CD4-positive, alpha-beta T cell (primary cell): Measurements from ENCODE around the gene VSNL1. TPM values are rescaled to one million over a fixed set of nuclear protein-coding genes. Genes with fewer than 3 reads are reported as not detected.

Experiments used
- ATAC-seq: fragments of 200-7000 bp; cut with Tn5 transposase; one replicate; pipeline ENCODE4 v1.10.0; 2022; ENCODE audit warnings: mild to moderate bottlenecking; ENCODE audit not compliant: poor library complexity
- CTCF ChIA-PET: fragments of 350-600 bp; sonication (Branson Sonifier 250); formaldehyde crosslinking; loops from one replicate; lab custom pipeline; 2021; ENCODE audit warnings: antibody characterized with exemption, inconsistent platforms; lab: Charles Lee
- POLR2A ChIA-PET: fragments of 350-600 bp; sonication (Branson Sonifier 250); formaldehyde crosslinking; loops from one replicate; lab custom pipeline; 2021; ENCODE audit warnings: antibody characterized with exemption, inconsistent platforms; lab: Charles Lee
- DNase-seq, 14 experiments: peaks; one replicate each; pipeline ENCODE4 v3.0.0-alpha.2; 2013 to 2020; ENCODE audit warnings: mixed read lengths in 2 of 14
- H3K27ac ChIP-seq, 2 donors: one replicate each; pipeline versions ENCODE4 v1.5.1 to v1.7.0; 2013; ENCODE audit warnings: low read length in 2 of 2, low read depth in 1 of 2, mild to moderate bottlenecking in 1 of 2
- H3K27me3 ChIP-seq, 2 experiments: 1 replicate in 1 of 2; 2 replicates in 1 of 2; pipeline versions ENCODE4 v1.6.1 to v1.7.0; 2013; ENCODE audit warnings: low read length in 2 of 2, control low read depth in 1 of 2, mild to moderate bottlenecking in 1 of 2, moderate library complexity in 1 of 2; ENCODE audit not compliant: insufficient read depth in 2 of 2, control insufficient read depth in 1 of 2
- H3K36me3 ChIP-seq: one replicate; pipeline ENCODE4 v1.6.1; 2013; ENCODE audit warnings: low read length, control low read depth; ENCODE audit not compliant: insufficient read depth
- H3K4me1 ChIP-seq: one replicate; pipeline ENCODE4 v1.6.1; 2013; ENCODE audit warnings: low read length, control low read depth; ENCODE audit not compliant: insufficient read depth
- H3K4me3 ChIP-seq: one replicate; pipeline ENCODE4 v1.5.1; 2013; ENCODE audit warnings: mild to moderate bottlenecking, low read length, moderate library complexity
- H3K9me3 ChIP-seq, 2 experiments: 1 replicate in 1 of 2; 2 replicates in 1 of 2; pipeline versions ENCODE4 v1.6.1 to v1.7.0; 2013; ENCODE audit warnings: low read length in 2 of 2, mild to moderate bottlenecking in 2 of 2, control low read depth in 1 of 2, moderate library complexity in 1 of 2; ENCODE audit not compliant: control insufficient read depth in 1 of 2, insufficient read depth in 1 of 2
- H3K27ac Mint-ChIP-seq: one replicate; pipeline ENCODE4 v1.8.0; 2020; ENCODE audit warnings: mixed read lengths
- H3K27me3 Mint-ChIP-seq: one replicate; pipeline ENCODE4 v1.8.0; 2021; ENCODE audit warnings: mixed read lengths
- H3K36me3 Mint-ChIP-seq: one replicate; pipeline ENCODE4 v1.8.0; 2021; ENCODE audit warnings: low read depth, mixed read lengths
- H3K4me1 Mint-ChIP-seq: one replicate; pipeline ENCODE4 v1.8.0; 2021; ENCODE audit warnings: low read depth, mixed read lengths
- H3K4me3 Mint-ChIP-seq: one replicate; pipeline ENCODE4 v1.8.0; 2020; ENCODE audit warnings: mild to moderate bottlenecking, mixed read lengths
- H3K9me3 Mint-ChIP-seq: one replicate; pipeline ENCODE4 v1.8.0; 2020; ENCODE audit warnings: mixed read lengths
- intact Hi-C, 2 experiments: fragments of 100-400 bp; cut with DNase I in 1 of 2; cut with micrococcal nuclease in 1 of 2; formaldehyde crosslinking; loops; one replicate each; pipeline versions ENCODE4 v1.15.1 to v1.9.0; 2023 to 2025; cut with DNase I, micrococcal nuclease
- total RNA-seq, 174 experiments: library from RNA in 2 of 174; stranded (reverse) in 2 of 174; gene quantifications; one replicate each; pipeline ENCODE4 v1.2.3 and lab custom pipeline; 2021 to 2026
- TF ChIP-seq, protein P1 (sequence below): fragments of 200-600 bp; IDR thresholded peaks from one replicate; pipeline ENCODE4 v1.8.0; 2022; ENCODE audit warnings: antibody characterized with exemption, mild to moderate bottlenecking

VSNL1 gene
- total RNA-seq, 2 experiments from 2014 or later: not detected

DNA sequence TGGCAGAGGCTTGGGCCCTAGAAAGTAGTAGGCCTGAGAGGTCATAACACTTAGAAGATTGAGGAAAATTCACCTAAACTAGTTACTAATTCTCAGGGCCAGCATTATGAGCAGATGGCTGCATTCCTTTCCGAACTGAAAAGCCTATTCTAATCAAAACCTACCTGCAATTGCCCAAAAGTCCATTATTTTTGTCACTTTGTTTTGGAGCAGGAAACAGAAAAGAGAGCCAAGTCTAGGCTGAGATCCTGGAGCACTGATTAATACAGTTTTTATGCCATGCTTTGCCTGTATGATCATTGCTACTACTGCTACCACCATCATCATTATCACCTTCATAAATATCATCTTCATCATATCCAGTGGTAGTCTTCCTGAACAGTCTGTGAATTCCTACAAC, 14.7 kb downstream of the VSNL1 start:
- H3K4me3 ChIP-seq: no peak overlapping the region
- intact Hi-C loops: no loop called here
- DNase-seq (no peak), ATAC-seq (no peak)
- H3K9me3 ChIP-seq: no peaks in the 10 kb centered on the region
- ChIA-PET POLR2A (no interaction called here), CTCF (no interaction called here)
- TF ChIP-seq, protein P1, sequence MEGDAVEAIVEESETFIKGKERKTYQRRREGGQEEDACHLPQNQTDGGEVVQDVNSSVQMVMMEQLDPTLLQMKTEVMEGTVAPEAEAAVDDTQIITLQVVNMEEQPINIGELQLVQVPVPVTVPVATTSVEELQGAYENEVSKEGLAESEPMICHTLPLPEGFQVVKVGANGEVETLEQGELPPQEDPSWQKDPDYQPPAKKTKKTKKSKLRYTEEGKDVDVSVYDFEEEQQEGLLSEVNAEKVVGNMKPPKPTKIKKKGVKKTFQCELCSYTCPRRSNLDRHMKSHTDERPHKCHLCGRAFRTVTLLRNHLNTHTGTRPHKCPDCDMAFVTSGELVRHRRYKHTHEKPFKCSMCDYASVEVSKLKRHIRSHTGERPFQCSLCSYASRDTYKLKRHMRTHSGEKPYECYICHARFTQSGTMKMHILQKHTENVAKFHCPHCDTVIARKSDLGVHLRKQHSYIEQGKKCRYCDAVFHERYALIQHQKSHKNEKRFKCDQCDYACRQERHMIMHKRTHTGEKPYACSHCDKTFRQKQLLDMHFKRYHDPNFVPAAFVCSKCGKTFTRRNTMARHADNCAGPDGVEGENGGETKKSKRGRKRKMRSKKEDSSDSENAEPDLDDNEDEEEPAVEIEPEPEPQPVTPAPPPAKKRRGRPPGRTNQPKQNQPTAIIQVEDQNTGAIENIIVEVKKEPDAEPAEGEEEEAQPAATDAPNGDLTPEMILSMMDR: no peak
- no peak overlapping the region for H3K27ac ChIP-seq
- no peaks in the 10 kb centered on the region for H3K36me3 Mint-ChIP-seq
- H3K27ac Mint-ChIP-seq: no peak overlapping the region
- peaks cover 16% of the 10 kb centered on the region for H3K27me3 Mint-ChIP-seq
- H3K4me3 Mint-ChIP-seq: no peak overlapping the region
- H3K9me3 Mint-ChIP-seq: no peaks in the 10 kb centered on the region
- no peaks in the 10 kb centered on the region for H3K4me1 ChIP-seq
- H3K27me3 ChIP-seq: no peaks in the 10 kb centered on the region
- H3K36me3 ChIP-seq: no peaks in the 10 kb centered on the region
- H3K4me1 Mint-ChIP-seq: no peaks in the 10 kb centered on the region

DNA sequence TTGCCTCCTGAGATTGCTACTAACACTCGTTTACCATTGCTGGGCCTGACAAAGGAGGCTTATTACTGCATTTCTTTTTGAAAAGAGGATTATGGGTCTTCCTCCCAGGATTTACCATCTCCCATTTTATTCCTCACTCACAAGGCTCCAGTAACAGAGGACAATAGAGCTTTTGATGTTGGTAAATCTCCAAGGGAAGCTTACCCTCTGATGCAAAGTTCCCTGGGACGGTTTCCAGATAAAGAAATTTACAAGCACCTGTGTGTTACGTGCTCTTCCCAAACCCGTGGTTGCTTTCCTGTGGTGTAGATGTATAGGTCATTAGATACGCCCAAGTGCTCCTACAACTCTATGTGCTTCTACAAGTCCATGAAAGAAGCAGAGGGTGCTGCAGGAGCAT, 17.1 kb downstream of the VSNL1 start:
- H3K4me3 Mint-ChIP-seq: no peak overlapping the region
- no peak for ATAC-seq
- no peaks in the 10 kb centered on the region for H3K4me1 Mint-ChIP-seq
- Histone ChIP-seq H3K4me1 (no peaks in the 10 kb centered on the region), H3K27me3 (no peaks in the 10 kb centered on the region), H3K27ac (no peak overlapping the region), H3K36me3 (no peaks in the 10 kb centered on the region), H3K4me3 (no peak overlapping the region), H3K9me3 (no peaks in the 10 kb centered on the region)
- H3K36me3 Mint-ChIP-seq: no peaks in the 10 kb centered on the region
- no peak overlapping the region for H3K27ac Mint-ChIP-seq
- peaks cover 5% of the 10 kb centered on the region for H3K27me3 Mint-ChIP-seq
- ChIA-PET POLR2A (no interaction called here), CTCF (no interaction called here)
- TF ChIP-seq, protein P1: no peak
- intact Hi-C loops: no loop called here
- H3K9me3 Mint-ChIP-seq: no peaks in the 10 kb centered on the region
- DNase-seq: no peak

DNA sequence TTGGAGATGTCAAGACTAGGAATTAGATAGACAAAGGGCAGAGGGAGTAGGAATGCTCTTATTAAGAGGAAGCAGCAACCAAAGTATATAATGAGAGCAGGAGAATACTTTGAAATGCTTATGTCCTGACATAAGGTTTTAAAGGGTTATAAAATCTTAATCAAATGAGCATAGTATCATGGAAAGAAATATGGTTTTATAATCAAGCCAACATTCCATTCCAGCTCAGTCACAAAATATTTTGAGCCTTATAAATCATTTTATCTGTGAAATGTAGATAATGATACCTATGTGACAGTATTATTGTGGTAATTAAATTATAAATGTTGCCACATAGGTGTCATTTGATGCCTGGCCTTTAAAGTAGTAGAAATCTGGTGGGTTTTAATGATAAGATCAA, 17.6 kb downstream of the VSNL1 start:
- CTCF ChIA-PET: no interaction called here
- H3K27ac Mint-ChIP-seq: no peak overlapping the region
- H3K27me3 ChIP-seq: no peaks in the 10 kb centered on the region
- intact Hi-C loops: no loop called here
- ATAC-seq (no peak), DNase-seq (no peak)
- H3K4me1 ChIP-seq: no peaks in the 10 kb centered on the region
- no peaks in the 10 kb centered on the region for H3K36me3 Mint-ChIP-seq
- no peak overlapping the region for H3K4me3 Mint-ChIP-seq
- no peak overlapping the region for H3K27ac ChIP-seq
- no peak overlapping the region for H3K4me3 ChIP-seq
- no peaks in the 10 kb centered on the region for H3K9me3 ChIP-seq
- H3K36me3 ChIP-seq: no peaks in the 10 kb centered on the region
- POLR2A ChIA-PET: no interaction called here
- H3K4me1 Mint-ChIP-seq: no peaks in the 10 kb centered on the region
- TF ChIP-seq, protein P1: no peak
- H3K27me3 Mint-ChIP-seq: peaks cover under 1% of the 10 kb centered on the region
- no peaks in the 10 kb centered on the region for H3K9me3 Mint-ChIP-seq
